Activated CD8-positive, alpha-beta memory T cell treated with anti-CD3 and anti-CD28 coated beads for 4 hours (primary cell): ENCODE data around the gene PACSIN1.
"Not testable (repeated sequence)": the region's sequence is repeated elsewhere in the genome, so short reads cannot be mapped to it uniquely, and the experiment has no call there.

Experiments used
- DNase-seq, 2 donors: peaks; one replicate each; pipeline ENCODE4 v3.0.0-alpha.2; 2020; ENCODE audit warnings: low read depth in 2 of 2

The PACSIN1 gene

DNA sequence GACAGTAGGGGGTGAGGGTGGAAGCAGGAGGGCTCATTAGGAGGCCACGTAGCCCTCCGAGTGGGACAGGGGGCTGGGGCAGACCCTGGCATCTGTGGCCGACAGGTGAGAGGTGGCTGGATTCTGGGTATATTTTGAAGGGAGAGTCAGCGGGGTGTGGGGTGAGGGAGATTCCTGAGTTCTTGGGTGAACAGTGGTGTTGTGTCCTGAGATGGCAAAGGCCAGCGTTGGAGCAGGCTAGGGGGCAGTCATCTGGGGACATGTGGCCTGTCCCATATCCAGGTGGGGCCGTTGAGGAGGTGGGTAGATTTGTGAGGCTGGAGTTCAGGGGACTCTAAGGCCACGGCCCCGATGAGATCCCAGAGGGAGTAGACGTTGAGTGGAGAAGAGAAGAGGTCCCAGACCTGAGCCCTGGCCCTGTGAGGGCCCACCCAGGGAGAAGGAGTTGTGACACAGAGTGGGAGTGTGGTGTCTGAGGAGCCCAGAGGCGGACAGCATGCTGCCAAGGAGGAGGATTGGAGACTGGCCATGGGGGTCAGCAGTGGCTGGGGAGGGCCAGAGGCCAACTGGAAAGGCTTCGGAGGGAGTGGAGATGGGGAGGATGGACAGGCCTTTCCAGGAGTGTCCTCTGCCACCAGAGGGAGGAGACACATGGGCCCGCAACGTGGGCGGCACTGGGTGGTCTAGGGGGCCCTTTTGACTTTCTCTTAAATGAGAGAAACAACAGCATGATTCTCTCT is 19.6 kb downstream of the PACSIN1 start:
- DNase-seq: no peak

DNA sequence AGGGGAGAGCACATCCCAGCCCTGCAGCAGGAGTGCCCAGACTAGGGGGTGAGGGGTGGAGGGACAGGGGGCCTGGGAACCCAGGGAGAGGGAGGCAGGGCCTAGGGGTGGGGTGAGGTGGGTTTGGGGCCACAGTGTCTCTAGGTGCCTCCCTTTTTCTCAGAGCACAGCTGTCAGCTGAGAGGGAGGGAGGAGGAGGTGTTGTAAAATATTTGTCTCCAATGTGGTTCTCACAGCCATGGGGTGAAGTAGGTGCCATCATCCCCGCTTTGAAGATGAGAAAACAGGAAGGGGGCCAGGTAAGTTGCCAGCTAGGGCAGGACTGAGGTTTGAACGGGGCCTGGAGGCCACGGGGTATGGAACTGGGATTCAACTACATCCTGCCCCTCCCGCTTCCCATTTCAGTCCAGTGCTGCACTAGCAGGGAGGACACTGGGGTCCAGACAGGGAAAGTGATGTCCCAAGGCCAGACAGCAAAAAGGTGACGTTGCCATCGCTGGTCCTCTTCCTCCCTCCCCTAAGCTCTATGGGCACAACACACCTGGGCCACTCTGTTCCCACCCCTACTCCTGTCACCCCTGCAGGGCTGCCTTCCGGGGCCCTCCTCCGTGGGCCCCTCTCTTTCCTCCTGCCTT is 20.3 kb downstream of the PACSIN1 start:
- DNase-seq: no peak

DNA sequence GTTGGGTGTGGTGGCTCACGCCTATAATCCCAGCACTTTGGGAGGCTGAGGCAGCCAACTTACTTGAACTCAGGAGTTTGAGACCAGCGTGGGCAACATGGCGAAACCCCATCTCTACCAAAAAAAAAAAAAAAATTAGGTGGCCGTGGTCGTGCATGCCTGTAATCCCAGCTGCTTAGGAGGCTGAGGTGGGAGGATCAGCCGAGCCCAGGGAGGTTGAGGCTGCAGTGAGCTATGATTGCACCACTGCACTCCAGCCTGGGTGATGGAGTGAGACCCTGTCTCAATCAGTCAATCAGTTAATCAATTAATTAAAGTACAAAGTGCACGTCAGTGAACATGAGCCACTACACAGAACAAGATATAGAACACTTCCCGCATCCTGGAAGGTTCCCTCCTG is 21.0 kb downstream of the PACSIN1 start:
- DNase-seq: not testable (repeated sequence)

DNA sequence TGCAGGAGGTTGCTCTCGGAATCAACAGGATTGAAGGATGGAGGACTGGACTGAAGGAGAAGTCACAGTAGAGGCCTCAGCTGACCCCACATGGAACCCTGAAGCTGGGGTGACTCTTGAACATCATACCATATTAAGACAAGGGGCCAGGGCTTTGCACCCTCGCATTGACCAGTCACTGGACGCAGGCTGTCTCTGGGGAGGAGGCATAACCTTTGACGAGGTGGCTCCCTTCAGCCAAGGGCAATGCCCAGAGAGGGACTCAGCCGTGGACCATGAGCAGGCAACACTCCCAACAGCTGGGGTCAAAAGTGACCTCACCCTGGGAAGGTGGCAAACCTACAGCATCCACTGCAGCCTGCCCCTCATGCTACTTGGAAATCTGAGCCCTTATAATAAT is 21.7 kb downstream of the PACSIN1 start:
- DNase-seq: no peak

DNA sequence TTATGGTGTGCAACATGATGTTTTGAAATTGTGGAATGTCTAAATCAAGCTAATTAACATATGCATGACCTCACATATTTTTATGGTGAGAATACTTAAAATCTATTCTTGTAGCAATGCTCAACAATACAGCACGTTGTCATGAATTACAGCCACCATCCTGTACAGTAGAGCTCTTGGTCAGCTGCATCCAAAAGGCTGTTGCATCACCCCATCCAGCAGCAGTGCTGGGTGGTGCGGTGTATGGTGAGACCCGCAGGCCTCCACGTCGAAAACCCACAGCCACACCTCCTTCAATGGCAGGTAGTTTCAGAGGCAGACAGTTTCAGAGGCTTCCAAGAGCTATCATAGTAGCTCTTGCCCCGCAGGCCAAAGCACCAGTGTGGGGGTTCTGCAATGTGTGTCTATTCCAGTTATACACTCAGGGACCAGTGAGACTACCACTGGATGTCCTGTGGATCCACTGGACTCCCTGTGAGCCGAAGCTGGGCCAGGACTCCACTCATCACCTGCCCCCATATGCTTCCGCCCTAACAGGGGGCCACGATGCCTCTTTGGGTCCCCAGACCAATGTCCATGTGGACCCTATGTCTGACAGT is 23.4 kb downstream of the PACSIN1 start:
- no peak for DNase-seq

DNA sequence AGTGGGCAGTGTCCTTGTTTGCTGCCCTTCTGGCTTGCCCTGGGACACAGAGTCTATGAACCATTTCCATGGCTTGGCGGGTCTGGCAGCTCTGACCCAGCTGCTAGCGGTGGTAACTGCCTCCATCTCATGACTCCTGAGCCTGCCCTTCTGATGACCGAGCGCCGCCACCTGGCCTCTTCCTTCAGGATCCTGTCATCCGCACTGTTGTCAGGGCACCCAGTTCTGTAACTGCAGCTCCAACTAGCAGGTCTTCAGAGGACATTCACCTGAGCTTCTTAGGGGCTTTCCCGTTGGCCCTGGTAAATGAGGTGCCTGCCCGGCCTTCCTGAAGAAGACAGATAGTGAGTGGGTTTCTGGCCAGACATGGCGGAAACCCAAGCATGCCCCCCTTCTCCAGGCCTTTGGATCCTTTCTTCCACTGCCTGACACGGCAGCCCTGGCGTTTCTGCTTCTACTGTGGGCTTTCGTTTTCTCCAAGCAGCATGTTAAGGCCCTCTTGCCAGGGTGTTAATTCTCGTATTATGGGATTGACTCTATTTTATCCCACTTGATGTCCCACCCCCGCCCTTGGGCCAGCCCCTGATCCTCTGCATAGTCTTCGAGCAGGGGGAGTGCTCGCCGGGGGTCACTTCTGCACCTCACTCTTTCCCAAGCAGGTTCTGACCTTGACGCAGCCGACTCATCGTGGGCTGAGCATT is 24.7 kb downstream of the PACSIN1 start:
- DNase-seq: no peak

DNA sequence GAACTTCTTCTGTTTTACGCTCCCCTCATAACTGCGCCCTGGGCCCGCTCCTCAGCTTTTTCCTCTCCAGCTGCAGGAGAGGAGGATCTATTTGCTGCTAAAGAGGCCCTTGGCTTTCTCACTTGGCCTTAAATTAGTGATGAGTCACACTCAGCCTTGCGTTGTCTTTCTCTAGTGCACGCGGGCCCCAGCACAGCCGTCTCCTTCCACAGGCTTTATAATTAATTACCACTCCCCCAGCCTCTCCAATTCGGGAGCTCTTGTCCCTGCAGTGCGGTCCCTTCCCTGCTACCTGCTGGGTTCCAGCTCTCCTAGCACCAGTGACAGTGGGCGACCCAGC is 25.2 kb downstream of the PACSIN1 start:
- DNase-seq: no peak

DNA sequence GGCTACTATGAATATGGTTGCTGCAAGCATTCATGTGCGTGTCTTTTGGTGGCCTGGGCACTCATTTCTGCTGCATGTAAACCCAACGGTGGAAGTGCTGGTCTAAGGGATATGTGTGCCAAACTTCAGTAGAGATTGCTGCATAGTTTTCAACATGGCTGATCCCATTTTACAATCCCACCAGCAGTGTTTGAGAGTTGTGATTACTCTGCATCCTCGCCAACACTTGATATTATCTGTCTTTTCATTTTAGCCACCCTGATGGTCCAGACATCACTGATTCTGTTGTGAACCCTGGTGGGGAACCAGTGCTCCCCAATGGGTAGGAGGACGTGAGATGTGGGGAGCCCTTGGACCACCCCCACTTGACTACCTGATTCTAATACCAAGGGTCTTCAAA is 27.5 kb downstream of the PACSIN1 start:
- DNase-seq: no peak

DNA sequence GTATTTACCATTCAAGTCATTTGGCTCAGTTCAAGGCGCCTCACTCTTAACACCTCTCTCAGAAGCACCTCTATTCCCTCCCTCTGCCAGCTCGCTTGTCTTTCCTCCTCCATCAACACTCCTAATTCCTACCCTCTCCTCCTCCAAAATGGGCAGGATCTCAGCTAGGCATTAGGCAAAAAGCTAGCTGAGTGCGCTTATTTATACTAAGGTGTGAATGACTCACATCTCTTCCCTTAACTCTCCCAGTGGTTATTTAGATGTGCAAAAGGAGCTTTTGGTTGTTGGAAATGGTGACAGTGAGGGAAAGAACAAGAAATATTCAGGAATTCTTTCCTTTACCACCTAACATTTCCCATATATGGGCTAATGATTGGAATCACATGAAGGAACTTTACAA is 29.1 kb downstream of the PACSIN1 start:
- no peak for DNase-seq

DNA sequence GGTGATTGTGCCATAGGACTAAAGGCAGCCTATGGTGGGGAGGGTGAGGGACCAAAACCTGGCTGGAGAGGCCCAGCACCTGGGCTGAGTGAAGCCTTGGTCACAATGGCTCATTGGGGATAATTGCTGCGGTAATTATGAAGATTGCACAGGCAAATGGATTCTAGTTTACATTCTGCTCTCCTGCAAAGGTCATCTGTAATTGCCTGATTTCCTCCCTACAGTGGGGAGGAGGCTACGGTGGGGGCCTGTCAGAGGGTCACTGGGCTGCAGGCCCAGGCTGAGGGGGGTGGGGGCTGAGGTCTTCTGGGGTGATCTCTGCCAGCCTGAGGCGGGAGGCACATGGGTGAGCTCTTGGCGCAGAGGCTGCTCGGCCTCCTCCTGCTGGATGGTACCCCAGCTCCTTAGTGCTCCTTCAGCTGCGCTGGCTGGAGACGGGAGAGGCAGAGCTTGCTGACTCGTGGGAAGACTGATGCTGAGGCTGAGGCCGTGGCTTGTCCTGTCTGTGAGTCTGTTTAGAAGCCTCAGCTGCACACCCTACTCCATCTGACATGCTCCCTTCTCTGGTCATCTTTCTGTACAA is 30.3 kb downstream of the PACSIN1 start:
- DNase-seq: no peak

DNA sequence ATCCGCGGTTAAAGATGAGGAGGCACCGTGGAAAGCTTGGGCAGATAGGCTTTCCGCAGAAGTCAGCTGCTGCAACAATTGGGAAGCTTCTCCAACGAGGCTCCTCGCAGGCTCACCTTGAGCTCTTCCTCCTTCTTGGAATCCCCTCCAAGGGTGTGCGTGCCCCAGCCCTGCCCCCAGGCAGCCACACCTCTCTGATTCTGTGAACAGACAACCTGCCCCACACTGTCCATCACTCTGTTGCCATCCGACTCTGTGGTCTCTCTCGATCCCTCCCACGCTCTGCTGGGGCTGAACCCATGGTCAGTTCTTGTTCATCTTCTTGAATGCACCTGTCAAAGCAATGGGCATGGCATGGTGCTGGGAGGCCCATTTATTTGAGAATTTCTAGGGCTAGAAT is 31.5 kb downstream of the PACSIN1 start:
- DNase-seq: no peak

DNA sequence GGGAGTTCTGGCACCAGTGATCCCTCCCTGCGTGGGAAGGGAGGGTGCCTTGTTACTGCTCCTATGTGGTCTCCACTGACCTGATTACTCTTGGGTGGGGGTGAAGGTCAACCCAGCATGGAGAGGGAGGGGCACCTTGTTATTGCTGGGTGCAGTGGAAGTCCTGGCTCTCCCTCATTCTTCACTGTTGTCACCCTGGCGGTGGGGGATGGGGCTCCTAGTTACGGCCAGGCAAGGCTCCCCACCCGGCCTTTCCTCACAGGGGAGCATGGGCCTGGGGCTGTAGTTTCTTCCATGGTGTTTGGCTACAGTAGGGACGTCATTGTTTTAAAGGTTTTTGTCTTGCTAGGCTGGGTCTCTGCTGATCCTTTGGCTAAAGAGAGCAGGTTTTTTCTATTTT is 40.8 kb downstream of the PACSIN1 start:
- DNase-seq: no peak

DNA sequence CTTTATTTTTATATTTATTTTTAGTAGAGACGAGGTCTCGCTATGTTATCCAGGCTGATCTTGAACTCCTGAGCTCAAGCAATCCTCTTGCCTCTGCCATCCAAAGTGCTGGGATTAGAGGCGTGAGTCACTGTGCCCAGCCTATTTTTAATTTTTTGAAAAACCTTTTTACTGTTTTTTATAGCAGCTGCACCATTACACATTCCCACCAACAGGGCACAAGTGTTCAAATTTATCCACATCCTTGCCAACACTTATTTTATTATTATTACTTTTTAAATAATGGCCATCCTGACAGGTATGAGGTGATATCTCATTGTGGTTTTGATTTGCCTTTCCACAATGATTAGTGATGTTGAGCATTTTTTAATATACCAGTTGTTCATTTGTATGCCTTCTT is 42.5 kb downstream of the PACSIN1 start:
- DNase-seq: no peak

DNA sequence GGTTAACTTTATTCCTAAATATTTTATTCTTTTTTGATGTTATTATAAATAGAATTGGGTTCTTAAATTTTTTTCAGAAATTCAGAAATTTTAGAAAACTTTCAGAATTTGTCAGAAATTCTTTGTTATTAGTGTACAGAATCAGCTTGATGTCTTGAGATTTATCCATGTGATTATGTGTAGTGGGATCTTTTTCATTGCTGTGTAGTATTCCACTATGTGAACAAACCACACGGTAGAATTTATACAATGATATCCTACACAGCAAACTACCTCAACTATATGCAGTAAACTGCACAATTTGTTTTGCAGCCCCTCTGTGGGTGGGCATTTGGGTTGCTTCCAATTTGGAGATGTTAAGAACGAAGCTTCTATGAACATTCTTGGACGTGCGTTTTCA is 43.9 kb downstream of the PACSIN1 start:
- no peak for DNase-seq

DNA sequence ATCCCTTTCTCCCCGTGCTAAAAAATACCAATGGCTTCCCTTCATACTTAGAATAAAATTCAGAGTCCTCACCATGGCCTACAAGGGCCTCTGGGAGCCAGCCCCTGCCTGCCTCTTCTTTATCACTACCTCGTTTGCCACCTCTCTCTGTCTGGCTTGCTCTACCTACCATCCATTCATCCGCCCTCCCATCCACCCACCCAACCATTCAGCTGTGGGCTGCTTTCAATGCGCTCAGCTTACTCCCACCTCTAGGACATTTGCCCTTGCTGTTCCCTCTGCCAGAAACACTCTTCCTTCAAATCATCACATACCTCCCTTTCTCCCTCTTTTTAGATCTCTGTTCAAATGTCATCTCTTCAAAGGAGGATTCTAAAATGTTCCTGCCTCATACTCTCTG is 44.4 kb downstream of the PACSIN1 start:
- no peak for DNase-seq

DNA sequence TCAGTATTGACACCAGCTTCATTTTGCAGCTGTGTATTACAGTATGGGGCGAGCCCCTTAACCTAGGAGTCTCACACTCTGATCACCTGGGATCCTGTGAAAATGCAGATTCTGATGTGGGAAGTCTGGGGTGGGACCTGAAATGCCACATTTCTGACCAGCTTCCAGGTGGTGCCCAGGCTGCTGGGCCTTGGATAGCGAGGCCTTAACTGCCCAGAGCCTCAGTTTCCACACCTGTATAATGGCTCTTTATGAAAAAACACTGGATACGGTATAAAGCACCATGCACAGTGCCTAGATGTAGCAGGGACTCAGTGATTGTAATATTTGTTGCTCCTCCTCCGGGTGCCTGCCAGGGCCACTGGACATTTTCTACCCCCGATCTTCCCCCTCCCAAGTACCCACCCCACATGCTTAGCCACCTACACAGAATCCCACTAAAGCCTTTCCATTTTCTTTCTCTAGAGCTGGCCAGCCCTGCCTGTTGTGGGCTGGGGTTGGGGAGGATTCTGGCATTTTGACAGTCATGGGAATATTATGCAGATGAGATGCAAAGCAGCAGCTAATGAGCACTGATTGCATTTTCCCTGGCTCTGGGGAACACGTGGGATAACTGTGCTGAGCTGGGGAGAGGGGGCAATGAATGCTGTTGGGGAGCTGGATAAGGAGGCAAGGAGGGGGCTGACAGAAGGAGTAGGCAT is 45.5 kb downstream of the PACSIN1 start:
- DNase-seq: no peak

DNA sequence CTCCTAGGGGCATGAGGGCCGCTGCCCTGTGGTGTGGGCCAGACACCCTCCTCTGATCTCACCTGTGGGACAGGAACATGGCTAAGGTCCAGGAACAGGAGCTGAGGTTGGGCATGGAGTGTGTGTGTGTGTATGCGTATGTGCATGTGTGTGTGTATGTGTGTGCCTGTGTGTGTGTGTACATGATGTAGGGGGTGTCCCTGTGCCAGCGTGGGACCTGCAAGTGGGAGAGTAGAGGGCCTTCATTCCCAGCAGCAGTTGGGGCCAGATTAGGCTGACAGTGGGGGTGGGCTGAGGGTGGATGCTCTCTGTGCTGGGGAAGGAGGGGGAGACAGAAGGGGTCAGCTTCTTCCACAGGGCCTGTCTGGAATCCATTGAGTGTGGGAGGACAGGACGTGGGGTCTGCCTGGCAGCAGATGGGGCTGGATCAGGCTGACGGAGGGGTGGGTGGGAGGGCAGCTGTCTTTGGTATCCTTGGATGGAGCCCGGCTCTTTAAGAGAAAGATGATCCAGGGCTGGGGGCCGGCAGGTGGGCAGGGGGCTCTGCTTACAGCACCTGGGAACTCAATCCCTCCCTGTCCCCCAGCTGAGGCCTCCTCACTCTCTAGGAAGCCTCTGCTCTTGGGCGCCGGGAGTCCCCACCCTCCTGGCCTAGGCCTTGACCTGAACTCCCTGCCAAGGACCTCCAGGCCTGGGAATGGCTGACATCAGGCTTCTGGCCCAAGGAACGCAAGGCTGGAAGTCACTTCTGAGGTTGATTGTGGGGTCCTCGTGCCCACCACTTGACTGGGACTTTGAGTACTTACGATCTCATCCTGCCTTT is 46.2 kb downstream of the PACSIN1 start:
- no peak for DNase-seq

DNA sequence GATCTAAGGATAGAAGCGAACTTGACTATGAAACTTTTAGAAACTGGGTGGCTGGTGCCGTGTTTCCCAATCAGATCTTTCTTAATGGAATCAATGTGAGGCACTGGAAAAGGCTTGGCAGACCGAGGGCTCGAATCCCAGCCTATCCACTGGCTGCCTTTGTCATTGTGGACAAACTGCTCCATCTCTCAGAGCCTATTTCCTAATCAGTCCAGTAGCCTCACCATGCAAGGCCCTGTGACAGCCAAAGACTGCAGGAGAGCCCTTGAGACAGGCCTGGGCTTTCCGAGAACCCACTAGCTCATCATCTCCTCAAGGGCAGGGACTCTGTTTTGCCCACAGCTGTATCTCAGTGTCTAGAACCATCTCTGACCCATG is 46.9 kb downstream of the PACSIN1 start:
- DNase-seq: no peak

DNA sequence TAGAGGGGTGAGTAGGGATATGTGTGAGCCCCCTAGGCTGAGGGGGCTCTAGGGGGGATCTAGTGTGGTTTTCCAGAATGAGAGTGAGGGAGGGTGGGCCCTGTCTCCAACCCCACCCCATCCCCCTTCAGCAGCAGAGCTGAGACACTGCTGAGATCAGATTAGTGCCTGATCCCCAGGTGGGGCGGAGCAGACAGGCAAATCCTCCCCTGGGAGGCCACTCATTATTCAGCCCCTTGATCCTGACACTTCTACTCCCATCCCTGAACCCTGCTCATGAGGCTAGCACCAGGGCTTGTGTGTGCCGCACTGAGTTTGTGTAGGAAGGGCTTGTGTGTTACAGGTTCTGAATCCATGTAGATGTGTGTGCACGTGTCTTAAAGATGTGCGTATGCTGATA is 47.8 kb downstream of the PACSIN1 start:
- no peak for DNase-seq

DNA sequence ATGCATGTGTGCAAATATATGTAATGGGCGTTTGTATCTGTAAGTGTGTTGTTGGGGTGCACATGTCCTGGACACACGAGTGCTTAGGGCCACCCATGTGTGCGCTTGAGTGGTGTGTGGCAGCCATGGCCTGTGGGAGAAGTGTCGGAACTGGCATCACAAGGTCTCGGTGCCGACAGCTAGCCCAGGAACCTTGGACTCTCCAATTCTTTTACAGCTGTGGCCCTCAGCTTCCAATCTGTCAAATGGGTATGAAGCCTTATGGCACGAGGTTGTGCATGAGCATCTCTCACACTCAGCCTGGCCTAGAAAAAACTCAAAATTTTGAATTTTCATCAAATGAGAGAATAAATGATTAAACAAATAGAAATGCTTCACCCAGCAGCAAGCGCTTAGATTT is 48.2 kb downstream of the PACSIN1 start:
- no peak for DNase-seq
